GM19452 (cell line): ENCODE data around the gene FSD2.
"Not testable (repeated sequence)": the region's sequence is repeated elsewhere in the genome, so short reads cannot be mapped to it uniquely, and the experiment has no call there.

Source experiments
- ATAC-seq: cut with Tn5 transposase; IDR thresholded peaks from one replicate; pipeline ENCODE4 v1.9.1; 2021; ENCODE audit not compliant: unreplicated experiment

FSD2 gene

DNA sequence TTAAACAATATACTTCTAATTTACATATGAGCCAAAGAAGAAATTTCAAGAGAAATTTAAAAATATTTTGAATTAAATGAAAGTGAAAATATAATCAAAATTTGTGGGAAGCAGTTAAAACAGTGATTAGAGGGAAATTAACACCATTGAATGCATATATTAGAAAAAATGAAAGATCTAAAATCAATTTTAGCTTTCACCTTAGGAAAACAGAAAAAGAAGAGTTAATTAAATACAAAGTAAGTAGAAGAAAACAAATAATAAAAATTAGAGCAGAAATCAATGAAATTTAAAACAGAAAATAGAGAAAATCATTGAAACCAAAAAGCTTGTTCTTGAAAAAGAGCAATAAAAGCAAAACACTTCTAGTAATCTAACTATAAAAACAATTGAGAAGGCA, 57.6 kb downstream of the FSD2 start:
- ATAC-seq, result no peak

GRCh38 chr15:82743810-82744209, 62.1 kb downstream of the FSD2 start:
- ATAC-seq, result no peak

GRCh38 chr15:82742134-82742533, 63.7 kb downstream of the FSD2 start:
- no peak for ATAC-seq

DNA sequence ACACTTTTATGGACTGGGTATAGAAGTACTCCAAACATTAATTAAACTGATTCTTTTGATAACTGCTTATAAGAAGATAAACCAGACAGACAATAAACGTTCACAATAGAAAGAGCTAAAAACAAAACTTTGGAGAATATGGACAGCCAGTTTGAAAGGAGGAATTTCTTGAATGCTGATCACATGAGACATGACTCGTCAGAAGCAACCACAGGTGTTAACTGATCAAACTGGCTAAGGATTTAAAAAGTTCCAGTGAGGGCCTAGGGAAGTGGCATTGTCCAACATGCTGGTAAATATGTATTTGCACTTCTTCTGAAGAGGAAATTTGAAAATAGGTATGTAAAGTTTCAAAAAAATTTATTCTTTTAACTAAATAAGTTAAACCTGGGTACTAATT, 66.8 kb downstream of the FSD2 start:
- ATAC-seq, result no peak

GRCh38 chr15:82737975-82738374, 67.9 kb downstream of the FSD2 start:
- ATAC-seq, result no peak

DNA sequence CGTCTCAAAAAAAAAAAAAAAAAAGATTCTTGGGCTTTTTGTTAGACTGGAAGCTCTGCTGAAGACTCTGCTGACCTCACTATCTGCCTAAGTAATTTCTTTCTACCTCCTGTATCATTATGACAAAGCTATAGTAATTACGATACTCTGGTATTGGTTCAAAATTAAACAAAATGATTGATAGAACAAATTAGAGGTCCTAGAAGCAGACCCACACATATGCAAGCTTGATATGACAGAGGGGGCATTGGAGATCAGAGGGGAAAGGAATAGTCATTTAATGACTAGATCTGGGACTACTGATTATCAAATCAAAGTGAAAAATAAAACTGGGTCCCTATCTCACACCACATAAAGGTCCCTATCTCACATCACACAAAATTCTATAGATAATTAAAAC, 74.3 kb downstream of the FSD2 start:
- no peak for ATAC-seq

- no peak for ATAC-seq
Observed at GRCh38 chr15:82730022-82730530, 75.8 kb downstream of the FSD2 start.

DNA sequence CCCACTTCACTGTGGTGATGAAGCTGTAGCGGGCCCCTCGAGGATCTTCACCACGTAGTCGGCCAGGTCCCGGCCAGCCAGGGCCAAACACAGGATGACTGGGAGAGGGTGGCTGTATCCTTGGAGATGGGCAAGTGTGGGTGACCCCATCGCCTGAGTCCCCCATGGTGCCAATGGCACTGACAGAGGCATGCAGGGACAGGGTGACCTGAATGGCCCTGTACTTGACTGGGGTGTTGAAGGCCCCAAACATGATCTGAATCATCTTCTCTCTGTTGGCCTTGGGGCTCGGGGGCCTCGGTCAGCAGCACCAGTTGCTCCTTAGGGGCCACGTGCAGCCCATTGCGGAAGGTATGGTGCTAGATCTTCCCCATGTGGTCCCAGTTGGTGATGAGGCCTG, 79.1 kb downstream of the FSD2 start:
- ATAC-seq, result no peak

GRCh38 chr15:82715003-82715402, 90.9 kb downstream of the FSD2 start:
- ATAC-seq, result no peak

DNA sequence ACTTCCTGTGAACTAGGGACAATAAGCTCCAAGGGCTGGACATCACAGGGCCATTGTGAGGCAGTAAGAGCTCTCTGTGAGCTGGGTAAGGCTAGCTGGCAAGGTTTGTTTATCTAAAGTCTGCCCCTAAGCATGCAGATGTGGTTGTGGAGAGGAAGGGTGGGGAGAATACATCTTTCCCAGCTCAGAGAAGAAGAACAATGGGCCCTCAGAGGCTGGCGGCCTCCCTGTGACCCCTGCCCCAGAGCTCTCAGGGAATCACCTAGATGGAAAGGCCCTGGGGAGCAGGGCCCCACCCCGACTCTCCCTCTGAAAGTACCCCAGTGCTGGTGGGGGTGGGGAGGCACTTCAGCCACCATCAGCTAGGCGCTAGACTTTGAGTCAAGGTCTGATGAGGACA, 91.9 kb downstream of the FSD2 start:
- no peak for ATAC-seq

DNA sequence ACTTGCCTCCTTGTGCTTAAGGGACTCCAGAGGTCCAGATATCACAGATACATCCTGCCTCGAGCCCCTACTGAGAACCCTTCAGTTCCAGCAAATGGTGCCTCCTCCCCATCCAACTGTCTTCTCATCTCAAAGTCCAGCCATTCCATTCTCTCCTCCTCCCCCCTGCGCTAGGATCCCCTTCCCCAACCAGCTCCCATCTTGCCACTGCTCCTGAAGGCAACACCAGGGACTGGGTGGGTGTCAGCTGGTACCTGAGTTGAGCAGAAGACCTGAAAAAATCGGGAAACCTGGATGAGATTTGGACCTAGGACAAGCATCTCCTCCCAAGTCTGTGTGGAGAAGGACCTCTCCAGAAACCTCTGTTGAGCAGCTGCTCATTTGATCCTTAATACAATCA, 93.8 kb downstream of the FSD2 start:
- no peak for ATAC-seq

DNA sequence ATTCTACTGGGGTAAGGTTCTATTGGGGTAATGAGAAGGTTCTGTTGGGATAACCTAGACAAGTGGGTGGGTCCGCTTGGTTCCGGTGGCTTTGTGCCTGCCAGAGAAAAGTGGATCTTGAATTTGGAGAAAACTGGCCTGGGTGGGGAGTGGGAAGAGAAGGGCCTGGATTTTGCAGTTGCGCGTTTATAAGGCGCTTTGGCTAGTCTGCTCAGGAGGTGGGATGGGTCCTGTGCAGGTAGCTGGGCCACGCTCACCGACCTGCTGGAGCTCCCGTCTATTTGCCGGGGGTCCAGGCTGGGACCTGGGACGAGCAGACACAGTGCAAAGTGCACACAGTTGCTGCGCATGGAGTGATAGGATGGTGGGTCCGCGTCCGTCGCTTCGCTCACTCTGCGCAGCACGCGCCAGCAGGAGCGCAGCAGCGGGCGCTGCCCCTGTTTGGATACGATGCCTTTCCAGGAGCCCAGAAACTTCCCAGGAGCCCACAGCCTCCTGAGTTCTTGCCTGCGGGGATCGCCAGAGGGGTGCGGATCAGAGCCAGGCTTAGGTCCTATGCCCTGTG, 94.9 kb downstream of the FSD2 start:
- no peak for ATAC-seq

DNA sequence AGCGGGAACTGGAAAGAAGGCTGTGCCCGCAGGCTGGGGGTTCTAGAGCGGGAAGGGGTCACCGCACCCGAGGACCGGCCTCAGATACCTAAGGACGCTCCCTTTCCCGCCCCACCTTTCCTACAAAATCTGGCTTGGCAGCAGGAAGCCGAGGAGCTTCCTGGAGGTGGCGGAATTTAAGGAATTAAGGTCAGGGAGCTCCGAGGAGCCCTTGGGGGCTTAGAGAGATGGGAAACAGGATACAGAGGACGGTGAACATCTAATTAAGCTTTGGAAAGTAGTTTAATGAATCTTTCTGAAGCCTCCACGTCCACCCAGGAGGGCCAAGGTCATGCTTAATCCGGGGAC, 95.7 kb downstream of the FSD2 start:
- ATAC-seq, result no peak

DNA sequence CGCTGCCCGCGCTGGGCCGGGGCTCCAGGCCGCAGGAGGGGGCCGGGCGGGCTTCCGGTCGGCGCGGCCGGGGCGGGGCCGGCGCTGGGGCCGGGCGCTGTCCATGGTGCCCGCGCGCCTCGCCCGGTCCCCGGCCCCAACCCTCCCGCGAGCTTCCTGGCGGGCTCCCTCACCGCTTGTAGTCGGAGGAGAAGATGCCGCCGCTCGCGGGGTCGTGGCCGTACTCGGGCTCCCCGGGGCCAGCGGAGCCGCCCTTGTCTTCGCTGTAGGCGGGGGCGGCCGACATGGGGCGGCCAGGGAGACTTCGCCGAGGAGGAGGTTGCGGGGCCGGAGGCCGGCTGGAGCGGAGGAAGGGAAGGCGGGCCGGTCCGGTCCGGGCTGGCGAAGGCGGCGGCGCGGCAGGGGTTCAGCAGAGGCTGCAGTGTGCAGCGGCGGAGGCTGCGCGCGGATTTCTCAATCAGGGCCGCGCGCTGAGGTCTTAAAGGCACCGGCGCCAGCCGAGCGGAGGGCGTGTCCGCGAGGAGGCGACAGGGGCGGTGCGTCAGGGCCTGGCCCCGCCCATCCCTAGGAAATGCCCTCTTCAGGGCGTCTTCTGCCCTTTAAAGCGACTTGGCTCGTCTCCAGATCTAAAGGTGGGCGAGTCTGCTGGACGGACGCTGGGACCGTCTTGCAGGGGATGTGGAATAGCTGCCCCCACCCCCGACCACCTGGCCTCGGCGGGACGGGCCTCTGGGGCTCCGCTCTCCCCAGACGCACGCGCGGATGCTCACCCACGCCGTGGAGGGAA, 96.3 kb downstream of the FSD2 start, which contains the start of gene AP3B2:
Gene AP3B2, minus strand, starts transcription at position 455 of the 787 bp plus-strand sequence. Its CDS starts 169 bp downstream, at position 286.
- ATAC-seq, result peak; percentile 93

DNA sequence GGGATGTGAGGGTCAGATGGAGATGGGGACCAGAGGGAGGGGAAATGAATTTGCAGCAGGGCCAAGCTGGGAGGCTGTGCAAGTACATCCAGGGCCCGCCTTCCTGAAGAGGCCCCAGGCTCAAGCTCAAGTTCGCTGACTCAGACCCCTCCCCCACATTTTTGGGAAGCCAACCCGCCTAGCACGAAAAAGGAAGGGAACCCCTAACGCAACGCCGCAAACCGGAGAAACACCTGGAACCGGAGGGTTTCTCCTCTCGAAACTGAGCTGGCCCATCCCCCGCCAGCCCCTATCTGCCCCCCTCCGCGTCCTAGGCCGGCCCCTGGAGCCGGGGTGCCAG, 96.8 kb downstream of the FSD2 start:
- ATAC-seq, result no peak

DNA sequence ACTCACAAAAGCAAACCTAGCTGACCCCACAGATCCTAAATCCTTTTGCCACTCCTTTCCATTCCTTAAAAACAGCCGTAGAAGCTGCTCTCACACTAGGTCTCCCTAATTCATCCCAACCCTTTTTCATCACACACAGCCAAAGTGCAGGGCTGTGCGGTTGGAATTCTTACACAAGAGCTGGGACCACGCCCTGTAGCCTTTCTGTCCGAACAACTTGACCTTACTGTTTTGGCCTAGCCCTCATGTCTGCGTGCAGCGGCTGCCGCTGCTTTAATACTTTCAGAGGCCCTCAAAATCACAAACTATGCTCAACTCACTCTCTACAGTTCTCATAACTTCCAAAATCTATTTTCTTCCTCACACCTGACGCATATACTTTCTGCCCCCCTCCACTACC, 100.0 kb downstream of the FSD2 start:
- ATAC-seq, result not testable (repeated sequence)
